C4-2B (cell line): ENCODE data around the gene ANKRD36C.
"Not testable (repeated sequence)": the region's sequence is repeated elsewhere in the genome, so short reads cannot be mapped to it uniquely, and the experiment has no call there.

Experiments used
- ZFX ChIP-seq: fragments of 450-650 bp; IDR thresholded peaks from 2 replicates; pipeline ENCODE4 v1.6.1; 2017
- TF ChIP-seq, protein P1 (sequence below): fragments of 450-650 bp; conservative IDR thresholded peaks from 2 replicates; pipeline ENCODE4 v1.5.1; 2017; ENCODE audit warnings: mild to moderate bottlenecking

DNA sequence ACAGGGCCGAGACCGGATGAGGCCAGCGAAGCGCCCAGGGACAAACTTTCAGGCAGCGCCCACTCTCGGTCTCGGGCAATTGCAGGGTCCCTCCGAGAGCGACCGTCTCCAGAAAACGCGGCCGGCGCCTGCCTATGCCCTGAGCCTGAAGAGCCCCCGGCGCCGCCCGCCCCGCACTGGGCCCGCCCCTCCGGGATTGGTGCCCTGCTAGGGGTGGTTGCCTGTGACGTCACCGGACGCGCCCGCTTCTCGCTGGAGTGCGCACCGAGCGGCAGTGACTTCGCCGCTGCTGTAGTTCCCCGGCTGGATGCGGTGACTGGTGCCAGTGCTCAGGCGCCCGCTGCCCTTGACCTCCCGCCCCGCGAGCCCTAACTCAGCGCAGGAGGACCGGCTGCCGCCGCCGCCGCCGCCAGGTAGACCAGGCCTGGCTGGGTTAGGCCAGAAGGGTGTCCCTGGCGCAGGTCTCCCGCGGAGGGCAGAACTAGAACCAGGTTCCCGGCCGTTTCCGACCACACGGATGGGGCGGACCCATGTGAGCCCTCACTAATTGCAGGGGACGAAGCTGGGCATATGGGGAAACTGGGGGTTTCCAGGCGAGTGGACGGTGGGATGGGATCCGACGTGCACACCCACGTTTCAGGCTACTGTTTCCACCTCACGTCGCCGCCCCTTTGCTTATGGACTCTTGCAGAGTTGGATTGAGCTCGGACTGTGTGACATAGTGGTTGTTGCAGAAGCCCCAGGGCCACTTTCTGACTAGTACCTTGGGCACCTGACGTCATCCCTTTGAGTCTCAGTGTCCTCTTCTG lies 18.9 kb upstream of the ANKRD36C start:
- TF ChIP-seq, protein P1, sequence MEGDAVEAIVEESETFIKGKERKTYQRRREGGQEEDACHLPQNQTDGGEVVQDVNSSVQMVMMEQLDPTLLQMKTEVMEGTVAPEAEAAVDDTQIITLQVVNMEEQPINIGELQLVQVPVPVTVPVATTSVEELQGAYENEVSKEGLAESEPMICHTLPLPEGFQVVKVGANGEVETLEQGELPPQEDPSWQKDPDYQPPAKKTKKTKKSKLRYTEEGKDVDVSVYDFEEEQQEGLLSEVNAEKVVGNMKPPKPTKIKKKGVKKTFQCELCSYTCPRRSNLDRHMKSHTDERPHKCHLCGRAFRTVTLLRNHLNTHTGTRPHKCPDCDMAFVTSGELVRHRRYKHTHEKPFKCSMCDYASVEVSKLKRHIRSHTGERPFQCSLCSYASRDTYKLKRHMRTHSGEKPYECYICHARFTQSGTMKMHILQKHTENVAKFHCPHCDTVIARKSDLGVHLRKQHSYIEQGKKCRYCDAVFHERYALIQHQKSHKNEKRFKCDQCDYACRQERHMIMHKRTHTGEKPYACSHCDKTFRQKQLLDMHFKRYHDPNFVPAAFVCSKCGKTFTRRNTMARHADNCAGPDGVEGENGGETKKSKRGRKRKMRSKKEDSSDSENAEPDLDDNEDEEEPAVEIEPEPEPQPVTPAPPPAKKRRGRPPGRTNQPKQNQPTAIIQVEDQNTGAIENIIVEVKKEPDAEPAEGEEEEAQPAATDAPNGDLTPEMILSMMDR = not testable (repeated sequence)
- TF ChIP-seq ZFX = not testable (repeated sequence)
